GM18909 (cell line): ENCODE results near the gene MAP4K3.

Experiments
- ATAC-seq: cut with Tn5 transposase; IDR thresholded peaks from one replicate; pipeline ENCODE4 v1.9.1; 2021; ENCODE audit warnings: mild to moderate bottlenecking; ENCODE audit not compliant: unreplicated experiment, poor library complexity

MAP4K3 gene

DNA sequence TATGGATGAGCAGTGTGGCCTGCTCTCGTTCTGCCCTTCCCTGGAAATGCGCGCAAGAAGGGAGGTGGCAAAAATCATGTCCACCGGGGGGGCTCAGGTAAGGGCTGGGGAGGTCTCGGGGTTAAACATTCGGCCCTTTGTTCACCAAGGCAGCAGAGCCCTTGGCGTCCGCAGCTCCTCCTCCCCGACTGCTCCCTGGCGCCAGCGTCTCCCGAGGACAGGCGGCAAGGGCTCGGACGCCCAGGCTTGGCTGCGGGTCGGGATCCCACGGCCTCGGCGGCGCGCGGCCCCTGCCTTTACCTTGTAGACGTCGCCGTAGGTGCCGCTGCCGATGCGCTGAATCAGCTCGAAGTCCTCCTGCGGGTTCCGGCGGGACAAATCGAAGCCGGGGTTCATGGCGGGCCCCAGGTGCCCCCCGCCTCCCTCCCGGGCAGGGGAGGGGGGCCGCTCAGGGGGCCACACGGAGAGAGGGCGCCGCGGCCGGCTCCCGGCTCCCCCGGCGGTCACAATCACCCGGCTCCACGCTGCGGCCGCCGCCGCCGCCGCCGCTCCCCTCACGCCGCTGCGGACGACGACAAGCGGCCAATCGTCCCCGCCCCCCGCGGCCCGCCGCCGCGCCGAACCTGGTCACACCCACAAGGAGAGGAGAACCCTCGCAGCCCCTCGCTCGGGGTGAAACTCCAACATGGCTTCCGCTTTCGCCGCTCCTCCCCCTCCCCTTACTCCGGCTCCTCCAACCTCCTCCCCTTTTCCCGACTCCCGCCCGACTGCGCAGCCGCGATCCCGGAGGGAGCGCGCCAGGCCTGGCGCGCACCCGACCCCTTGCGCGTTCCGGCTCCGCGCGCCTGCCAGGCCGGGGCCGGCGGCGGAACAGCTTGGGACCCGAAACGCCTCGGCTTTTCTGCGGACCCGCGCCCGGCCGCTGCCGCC lies at the start of gene MAP4K3:
Gene MAP4K3 (minus strand): TSS at position 694 of the 930 bp plus-strand sequence. CDS start 298 bp downstream, at position 396.
- ATAC-seq, result peak; percentile 80

DNA sequence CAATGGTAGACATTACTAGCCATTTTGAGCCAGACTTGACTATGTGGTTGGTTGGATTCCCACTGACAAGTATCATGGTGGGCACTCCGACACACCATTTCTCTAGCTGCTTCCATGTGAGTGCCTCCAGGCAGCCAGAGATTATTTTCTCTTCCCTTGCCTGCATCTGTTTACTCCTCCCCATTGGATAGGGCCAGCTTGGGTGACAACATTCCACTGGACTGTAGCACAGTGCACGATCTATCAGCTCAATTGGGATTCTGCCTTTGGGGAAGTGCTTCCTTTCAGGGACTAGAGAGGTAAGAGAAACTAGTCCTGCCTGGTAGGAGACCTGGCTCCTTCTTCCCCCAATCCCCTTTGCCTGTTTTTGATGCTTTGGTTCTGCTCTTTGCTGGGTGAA lies 49.0 kb upstream of the MAP4K3 start:
- ATAC-seq, result no peak

DNA sequence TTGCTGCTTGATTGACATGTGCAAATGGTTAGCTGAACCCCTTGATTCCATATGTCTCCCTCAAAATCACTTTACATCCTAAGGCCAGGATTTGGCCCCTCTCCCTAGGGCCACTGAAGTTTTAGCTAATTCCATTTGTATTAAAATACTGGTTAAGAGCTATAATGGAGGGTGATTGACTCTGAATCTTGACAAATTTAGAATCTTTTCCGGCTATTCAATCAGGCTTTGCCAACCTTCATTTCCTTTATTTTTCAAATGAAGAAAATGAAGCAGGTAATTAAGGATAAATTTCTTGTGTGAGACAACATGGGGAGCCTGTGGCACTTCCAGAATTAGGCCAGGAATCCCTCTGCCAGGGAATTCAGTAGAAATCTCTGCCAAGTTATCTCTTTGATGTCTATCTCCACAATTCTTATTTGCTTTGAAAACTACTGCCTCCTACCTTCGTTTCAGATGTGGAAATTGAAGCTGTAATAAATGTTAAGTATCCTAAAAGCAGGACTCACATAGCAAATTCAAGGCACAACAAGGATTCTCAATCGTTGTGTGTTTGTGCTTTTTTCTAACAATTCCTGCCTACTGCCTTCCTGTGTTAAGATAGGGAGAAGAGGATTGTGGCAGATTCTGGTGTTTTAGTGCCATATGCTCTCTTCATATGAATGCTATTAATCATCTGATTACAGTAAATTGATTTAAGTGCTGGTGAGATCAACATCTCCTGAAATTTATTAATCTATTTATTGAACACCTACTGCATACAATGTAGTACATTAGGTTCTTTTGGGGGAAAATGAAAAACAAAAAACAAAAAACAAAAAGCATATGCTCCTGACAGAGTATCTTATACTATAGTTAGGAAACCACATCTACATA lies 47.8 kb upstream of the MAP4K3 start:
- no peak for ATAC-seq

DNA sequence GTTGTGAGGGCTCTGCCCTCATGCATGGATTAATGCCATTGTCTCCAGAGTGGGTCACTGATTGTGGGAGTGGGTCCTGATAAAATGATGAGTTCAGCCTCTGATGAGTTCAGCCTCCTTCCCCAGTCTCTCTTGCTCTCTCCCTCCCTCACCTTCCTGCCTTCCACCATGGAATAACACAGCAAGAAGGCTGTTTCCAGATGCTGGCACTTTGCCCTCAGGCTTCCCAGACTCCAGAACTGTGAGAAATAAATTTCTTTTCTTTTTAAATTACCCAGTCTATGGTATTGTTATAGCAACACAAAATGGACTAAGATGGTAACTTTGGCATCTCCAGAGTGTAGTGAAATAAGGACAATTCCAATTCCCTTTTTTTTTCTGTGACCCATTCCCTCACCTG lies 47.1 kb upstream of the MAP4K3 start:
- no peak for ATAC-seq

DNA sequence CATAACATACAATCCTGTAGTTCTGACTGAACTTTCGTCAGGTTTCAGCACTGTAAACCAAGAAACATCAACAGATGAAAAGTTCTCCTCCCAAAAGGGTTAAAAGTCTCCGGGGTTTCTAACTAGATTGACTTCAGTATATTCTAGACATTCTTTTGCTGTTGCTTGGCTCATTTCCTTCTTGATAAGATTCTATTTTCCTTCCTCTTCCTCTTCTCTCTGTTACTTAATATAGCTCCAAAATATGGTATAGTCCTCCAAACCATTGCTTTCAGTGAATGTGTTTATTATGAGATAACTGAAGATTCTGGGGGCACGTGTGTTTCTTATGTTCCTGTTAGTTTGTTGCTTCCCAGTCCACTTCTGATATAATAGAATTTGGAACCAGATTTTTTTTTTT lies 46.4 kb upstream of the MAP4K3 start:
- no peak for ATAC-seq

DNA sequence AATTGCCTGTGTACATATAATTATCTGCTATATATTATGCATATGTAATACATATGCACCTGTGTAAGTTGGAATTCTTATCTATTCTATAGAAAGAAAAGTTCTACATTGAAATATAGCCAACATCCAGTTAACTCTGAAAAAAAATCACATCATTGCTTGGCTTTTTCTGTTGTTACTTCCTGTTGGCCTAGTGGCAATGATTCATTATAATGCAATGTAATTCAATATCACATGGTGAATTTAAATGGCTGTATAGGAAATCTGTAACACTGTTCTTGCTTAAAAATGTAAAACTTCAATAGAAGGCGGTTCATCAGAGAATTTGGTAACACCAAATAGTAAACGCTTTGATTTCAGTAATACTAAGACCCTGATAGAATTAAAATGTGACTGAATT lies 44.5 kb upstream of the MAP4K3 start:
- ATAC-seq, result no peak

DNA sequence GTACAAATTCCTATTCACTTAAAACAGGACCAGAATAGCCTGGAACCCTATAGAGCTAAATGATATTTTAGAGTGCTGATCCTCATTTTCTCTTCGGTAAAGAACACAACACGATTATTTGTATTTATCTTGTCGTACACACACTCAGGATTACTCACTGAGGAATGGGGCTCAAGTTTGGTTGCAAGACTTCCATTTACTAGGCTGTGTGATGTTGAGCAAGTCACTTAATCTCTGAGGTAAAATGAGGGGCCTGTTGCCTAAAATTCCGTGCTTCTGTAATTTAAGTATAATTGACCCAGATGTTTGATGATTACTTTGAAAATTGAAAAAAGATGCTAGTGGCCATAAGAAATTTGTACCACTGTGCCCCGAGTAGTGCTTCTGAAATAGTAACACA lies 42.6 kb upstream of the MAP4K3 start:
- ATAC-seq, result no peak

DNA sequence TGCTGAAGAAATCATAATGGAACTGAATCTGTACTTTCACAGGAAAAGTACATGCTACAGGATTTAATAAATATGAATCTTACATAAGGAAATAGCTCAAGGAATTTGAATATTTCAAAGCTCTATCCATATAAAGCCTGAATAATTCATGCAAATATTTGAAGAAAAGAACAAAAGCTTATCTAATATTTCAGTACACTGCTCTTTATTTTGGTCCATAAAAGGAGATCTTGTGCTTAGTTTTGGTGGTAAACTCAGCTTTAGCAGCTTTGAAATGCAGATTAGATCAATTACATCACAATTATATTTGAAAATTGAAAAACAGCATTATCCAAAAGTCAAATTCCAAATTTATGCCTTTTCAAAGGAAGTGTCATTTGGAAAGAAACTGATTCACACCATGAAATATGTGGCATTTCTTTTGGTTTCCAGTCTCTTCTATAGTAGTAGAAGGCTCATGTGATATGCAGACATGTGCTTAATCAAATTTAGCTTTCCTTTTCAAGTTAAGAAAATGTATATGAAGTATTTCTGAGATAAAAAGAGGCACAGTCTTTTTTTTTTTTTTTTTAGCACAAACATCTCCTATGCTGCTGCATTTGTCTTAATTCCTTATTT lies 42.1 kb upstream of the MAP4K3 start:
- ATAC-seq, result no peak

DNA sequence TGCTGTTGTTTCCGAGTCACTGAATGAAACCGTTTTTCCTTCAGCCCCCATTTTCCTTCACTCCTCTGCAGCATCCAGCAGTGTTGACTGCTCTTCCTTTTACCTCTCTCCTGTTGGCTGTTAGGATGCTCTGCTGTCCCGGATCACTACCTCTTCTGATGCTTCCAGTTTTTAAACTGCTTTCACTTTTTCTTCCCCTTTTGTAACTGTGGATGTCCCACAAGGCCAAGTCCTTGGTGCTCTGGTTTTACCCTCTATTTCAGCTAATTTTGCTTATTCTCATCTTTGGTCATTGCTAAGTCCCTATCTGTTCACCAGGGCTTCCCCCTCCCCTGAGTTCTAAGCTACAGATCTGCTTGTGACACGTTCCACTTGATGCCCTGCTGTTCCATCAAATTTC lies 39.4 kb upstream of the MAP4K3 start:
- ATAC-seq, result peak; percentile 89

DNA sequence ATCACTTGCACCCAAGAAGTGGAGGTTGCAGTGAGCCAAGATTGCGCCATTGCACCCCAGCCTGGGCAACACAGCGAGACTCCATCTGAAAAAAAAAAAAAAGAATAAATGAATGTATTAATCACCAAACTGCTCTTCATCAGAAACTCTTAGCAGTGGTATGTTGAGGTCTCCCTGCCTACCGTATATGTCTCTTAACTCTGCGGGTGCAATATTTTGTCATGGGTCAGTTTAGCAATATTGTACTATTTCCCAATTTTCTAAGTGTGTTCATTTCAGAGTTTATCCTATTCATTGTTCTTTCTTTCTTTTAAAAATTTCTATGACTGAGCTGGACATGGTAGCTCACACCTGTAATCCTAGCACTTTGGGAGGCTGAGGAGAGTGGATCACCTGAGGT lies 37.9 kb upstream of the MAP4K3 start:
- no peak for ATAC-seq

DNA sequence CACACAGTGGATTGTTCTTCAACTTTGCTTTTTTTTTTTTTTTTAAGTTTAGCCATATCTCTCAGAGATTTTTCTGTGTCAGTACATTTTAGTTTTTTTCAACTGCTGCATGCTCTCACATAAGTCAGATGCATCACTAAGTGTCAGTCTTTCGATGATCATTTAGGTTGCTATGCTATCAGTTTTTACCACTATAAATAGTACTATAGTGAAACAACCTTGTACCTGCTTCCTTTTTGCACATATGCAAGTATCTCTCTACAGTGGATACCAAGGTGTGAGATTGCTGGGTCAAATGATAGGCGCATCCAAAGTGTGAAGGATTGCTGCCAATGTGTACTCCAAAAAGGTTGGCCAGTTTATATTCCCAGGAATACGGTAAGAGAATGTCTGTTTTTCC lies 33.5 kb upstream of the MAP4K3 start:
- ATAC-seq, result peak; percentile 62

DNA sequence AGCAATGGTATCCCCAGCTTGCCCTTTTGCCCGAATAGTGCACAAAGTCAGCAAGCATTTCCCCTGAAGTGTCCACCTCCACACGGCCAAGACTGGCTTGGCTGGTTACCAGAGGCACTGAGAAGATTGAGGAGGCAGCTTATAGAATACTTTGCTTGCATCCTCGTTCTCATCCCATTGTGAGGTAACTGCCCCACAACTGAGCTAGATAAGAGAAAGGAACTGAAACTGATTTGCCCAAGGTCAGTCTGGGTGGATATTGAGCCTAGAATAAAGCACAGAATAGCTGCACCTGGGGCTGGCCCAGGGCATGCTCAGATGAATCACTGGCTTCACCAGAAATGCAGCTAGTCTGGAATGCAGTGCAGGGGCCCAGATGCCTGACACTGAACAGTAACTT lies 32.7 kb upstream of the MAP4K3 start:
- peak; percentile 92 for ATAC-seq

DNA sequence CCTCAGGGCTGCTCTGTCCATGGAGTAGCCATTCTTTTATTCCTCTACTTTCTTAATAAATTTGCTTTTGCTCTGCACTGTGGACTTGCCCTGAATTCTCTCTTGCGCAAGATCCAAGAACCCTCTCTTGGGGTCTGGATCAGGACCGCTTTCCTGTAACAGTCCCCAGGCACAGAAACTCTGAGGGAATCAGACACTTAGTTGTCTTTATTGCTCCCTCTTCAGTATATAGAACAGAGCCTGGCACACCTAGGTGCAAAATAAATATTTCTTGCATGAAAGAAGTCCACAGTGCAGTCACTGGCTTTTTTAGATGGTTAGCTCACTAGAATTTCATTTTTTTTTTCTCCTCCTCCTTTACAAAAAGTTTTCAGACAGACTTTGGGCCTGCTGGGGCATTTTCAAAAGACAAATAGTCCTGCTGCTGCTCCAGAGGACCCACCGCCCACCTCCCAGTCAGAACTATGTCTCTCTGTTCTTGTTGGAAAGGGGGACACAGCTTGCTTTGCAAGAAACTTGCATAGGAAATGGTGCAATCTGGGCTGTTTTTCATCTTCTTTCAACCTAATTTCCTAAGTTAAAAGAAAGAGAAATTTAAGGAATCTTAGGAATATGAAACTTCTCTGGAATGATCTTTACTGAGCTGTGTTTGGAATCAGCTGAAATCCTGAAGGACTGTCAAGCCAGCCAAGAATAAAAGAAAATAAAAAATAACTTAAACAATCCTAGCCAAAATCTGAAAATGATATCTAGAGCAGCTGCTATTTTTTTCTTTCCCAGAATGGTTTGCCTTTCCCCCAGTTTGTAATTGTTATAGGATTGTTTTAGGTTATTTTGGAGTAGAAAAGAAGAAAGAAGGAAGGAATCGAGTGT lies 31.7 kb upstream of the MAP4K3 start:
- ATAC-seq, result no peak

DNA sequence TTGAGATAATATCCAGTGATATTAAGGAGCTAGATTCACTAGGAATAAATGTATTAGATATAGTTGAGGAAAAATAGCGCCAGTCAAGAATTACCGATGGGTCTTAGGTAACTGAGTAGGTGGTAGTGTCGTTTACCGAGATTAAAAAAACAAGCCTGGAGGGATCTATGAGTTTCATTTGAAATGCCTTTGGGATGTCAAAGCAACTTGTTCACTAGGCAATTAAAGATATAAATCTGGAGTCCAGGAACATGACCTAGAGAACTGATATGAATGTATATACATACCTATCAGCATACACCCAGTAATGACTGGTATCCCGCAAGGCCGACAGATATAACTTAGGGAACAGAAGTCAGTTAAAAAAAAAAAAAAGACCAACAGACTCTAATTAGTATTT lies 29.2 kb upstream of the MAP4K3 start:
- no peak for ATAC-seq

DNA sequence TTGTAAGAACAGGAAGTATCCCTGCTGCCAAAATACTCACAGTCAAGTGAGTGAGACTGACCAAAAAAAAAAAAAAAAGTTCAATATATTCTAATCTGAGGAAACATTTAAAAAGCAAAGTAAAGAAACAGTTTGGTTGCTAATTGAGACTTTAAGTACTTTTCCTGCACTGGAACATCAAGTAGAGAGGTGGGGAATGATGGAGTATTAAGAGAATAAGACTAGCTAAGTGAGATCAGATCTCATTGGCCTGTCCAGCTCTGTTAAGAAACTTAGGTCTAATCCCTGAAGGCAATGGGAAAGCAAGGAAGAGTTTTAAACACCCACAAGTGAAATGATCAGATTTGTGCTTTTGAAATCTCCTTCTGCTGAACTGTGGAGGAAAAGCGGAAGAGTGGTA lies 27.8 kb upstream of the MAP4K3 start:
- no peak for ATAC-seq

DNA sequence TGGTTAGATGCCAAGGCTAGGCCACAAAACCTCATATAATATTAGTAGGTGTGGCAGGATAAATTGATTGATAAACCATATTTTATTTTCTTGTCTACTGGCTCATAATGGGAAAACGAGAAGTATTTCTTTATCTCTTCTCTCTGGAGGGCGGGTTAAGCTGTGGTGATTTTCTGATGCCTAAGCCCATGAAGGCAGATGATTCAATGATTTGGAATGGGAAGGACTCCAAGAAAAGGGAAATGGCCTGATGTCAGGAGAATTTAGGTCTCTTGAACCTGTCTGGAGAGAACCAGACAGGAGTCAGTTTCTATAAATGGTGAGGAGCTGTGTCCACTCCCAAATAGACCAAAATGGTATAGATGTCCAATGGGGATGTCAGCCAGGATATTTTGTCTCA lies 18.7 kb upstream of the MAP4K3 start:
- ATAC-seq, result no peak

DNA sequence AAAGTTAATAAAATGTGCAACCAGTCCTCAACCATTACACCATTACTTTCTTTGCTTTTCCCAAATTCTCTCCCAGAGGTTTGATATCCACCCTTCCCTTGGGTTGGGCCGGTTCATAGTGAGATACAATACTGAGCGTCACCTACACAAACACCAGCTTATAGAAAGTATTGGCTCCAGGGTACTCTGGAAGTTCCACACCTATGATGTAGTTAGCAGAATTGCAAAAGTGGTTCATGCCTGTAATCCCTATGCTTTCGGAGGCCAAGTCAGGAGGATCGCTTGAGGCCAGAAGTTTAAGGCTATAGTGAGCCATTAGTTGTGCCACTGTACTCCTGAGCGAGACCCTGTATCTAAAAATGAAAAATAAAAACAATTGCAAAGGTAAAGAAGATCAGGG lies 15.3 kb upstream of the MAP4K3 start:
- no peak for ATAC-seq

DNA sequence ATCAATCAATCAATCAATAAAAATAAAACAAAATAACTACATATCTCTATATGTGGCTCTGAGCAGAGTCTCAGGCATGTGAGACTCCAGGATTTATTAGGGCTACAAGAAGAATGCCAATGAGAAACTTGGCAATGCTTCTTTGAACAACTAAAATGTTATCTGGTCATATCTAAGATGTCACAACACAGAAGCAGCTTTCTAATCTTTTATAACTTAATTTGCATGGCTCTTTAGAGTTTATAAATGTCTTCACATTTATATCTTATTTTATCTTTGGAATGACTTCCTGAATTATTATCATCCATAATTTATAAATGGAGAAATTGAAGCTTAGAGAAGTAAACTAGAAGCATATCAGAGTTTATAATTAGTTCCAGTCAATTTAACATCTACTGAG lies 14.9 kb upstream of the MAP4K3 start:
- ATAC-seq, result no peak

DNA sequence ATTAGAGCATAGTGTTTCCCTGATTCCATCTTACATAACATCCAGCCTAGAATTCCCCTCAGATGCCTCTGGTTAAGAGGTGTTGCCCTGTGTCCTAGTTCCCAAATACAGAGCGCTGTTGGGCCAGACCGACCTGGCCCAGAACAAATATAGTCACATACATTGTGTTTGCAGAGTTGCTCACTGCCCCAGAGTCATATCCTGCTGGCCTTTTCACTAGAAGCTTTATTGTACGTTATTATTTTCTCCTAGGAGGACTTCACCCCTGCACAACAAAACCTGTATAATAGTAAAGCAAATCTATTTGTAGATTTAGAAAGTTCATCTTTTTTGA lies 11.1 kb upstream of the MAP4K3 start:
- ATAC-seq, result no peak
